Measurements from ENCODE around the gene RASGEF1B.

RASGEF1B gene

GRCh38 chr4:81471588-81472280 lies at the start of gene RASGEF1B:
Gene RASGEF1B, minus strand, starts transcription at chr4:81471907. Its CDS starts 12,399 bp downstream, at chr4:81459508.
- DNase-seq (ENCODE audit: low read depth in 1 of 2, low spot score in 1 of 2): peak; percentile 79 to 95

DNA sequence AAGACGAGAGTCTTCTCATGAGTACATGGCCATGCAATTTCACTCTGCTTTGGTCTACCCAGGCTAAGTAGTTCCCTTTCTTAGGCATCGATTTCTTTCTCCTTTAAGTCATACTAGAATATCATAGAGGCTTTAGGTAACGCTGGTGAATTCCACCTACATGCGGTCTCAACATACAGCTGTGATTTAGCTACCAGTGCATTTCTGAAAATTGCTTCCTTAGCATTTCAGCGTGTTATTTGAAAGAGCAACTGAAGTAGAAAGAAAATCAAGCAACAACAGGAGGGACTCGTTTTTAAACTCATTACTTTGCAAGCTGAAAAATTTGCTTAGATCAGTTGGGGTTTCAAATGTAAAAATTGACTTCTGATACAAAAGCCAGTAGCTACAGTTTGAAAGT lies 48.1 kb upstream of the RASGEF1B start:
- DNase-seq (ENCODE audit: low read depth in 1 of 2, low spot score in 1 of 2): no peak

DNA sequence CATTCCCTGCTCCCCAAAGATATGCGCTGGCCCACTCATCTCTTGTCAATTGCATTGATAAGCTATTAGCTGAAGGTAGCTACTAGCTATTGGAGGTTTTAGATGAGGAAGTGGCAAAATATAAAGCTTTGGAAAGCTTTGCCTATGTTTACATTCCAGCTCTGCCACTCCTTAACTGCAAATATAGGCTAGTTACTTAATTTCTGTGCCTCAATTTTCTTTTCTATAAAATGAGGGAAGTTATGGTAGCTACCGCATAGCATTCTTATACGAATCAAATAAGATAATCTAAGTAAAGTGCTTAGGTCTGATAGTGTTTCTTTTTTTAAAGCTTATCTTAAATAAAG lies 47.7 kb upstream of the RASGEF1B start:
- DNase-seq (ENCODE audit: low read depth in 1 of 2, low spot score in 1 of 2): no peak

- no peak for DNase-seq (ENCODE audit: low read depth in 1 of 2, low spot score in 1 of 2)
Observed at GRCh38 chr4:81518762-81519426, 47.2 kb upstream of the RASGEF1B start.

DNA sequence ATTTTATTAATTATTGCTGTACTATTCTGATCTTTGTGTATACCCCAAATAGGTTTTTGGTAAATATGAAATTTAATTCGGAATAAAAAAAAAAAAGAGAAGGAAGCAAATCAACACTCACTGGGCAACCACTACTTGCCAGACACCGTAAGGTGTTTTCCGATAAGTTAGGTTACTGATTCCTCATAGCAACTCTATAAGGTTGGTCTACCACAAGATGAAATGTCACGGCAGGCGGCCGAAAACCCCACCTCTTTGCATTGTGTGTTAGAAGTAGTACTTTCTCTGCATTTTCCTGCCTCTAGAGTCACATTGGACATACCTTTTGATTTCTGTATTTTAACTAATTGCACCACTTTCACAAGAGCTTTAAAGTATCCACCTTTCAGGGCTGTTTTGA lies 44.5 kb upstream of the RASGEF1B start:
- DNase-seq (ENCODE audit: low read depth in 1 of 2, low spot score in 1 of 2): no peak

DNA sequence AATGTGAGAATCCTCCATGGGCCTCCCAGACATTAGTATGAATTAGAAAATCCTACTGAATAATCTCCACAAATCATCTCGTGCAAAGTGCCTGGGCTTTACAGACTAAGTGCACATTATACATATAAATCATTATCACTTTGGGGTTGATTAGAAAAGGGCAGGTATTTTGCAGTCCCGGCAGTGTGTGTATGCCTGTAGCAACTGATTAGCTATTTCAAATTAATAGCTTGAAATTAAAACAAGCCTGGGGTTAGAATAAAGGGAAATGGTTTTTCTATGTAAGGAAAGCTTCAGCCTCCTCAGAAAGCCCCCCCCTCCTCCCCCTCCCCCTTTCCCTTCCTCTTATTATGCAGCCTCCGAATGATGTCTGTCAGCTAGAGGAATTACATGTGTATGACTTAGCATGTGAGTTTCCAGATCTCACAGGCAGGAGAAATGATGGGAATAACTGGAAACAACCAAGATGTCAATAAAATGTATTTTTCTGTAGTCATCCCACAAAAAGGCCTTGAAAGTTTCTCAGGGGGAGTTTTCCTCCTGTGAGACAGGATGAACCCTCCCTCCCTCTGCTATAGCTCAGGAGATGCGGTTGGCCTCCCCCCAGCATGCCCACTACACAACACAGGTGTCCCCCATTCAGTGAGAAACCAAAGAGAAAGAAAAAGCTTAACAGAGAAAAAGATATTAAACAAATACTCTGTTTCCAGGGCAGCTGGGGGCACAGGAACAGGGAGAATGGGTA lies 41.2 kb upstream of the RASGEF1B start:
- DNase-seq (ENCODE audit: low read depth in 1 of 2, low spot score in 1 of 2): no peak

- no peak for DNase-seq (ENCODE audit: low read depth in 1 of 2, low spot score in 1 of 2)
Observed at GRCh38 chr4:81512001-81512756, 40.5 kb upstream of the RASGEF1B start.

DNA sequence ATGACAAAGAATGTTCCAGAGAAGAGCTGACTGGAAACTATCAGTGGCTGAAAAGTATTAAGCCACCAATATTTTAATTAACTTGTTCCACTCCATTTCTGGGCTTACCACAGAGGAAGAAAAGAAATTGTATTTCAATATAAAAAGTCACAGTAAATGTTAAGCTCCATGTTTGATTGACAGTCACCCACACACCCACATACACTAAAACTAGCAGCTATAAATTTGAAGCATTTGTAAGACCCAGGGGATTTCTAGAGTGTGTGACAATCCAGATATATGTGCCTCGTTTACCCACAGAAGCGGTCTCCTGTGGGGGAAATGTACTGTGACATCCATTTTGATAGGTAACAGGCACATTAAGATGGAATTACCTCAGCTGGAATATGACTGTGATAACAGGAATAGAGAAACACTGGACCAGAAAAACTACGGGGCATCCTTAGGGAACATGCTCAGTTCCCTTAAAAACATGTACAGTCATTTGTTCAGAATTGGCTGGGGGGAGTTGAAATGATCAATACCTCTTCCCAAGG lies 39.0 kb upstream of the RASGEF1B start:
- no peak for DNase-seq (ENCODE audit: low read depth in 1 of 2, low spot score in 1 of 2)

DNA sequence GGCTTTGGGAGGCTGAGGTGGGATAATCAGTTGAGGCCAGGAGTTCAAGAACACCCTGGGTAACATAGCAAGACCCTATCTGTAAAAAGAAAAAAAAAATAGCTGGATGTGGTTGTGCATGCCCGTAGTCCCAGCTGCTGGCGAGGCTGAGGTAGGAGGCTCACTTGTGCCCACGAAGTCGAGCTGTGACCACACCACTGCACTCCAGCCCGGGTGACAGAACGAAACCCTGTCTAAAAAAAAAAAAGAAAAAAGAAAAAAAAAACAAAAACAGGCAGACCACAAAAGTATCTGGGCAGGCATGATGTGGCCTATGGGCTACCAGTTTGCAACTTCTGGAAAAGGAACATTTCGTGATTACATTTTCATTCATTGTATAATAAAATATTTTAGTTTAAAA lies 38.1 kb upstream of the RASGEF1B start:
- DNase-seq (ENCODE audit: low read depth in 1 of 2, low spot score in 1 of 2): no peak

GRCh38 chr4:81509191-81509590 lies 37.5 kb upstream of the RASGEF1B start:
- DNase-seq (ENCODE audit: low read depth in 1 of 2, low spot score in 1 of 2): no peak

DNA sequence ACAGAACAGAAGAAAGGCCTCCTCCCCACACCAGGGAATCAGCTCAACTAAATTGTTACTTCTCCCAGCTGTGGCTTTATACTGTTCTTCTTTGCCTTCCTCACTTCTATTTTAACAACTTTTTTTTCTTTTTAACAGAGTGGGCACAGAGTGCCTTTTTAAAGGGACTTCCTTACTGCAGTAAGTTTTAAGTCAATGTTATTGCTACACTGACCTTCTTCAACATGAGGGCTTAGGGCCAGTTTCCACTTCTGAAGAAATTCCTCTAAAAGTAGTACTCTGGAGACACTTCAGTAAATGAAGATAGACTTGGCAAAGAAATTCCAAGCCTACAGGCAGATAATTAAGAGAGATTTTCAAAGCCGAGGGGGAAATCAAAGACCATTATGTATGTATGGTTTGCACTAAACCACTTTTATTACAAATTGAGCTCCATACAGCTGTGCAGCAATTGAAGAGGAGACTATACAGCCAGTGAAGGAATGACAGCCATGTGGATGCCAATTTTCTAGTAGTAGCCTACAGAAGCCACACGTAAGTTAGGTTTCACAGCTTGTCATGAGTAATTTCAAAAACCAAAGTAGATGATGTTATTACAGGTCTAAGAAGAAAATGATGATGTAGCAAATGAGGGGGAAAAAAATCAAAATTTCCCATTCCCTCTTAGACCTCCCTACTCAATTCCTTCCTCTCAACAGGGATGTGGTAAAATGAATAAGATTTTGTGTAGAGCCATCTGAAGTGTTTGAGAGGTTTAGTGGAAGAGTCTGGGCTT lies 36.9 kb upstream of the RASGEF1B start:
- no peak for DNase-seq (ENCODE audit: low read depth in 1 of 2, low spot score in 1 of 2)

DNA sequence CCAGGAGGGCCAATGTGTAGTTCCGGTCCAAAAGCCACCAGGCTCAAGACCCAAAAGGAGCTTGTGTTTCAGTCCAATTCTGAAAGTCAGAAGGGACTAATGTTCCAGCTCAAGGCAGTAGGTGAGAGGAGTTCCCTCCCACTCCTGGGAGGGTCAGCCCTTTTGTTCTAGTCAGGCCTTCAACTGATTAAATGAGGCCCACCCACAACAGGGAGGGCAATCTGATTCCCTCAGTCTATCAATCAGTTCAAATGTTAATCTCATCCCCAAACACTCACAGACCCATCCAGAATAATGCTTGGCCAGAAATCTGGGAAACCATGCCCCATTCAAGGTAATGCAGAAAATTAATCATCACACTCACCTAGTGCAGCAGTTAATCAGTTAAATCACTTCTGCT lies 35.8 kb upstream of the RASGEF1B start:
- no peak for DNase-seq (ENCODE audit: low read depth in 1 of 2, low spot score in 1 of 2)

GRCh38 chr4:81506731-81507130 lies 35.0 kb upstream of the RASGEF1B start:
- no peak for DNase-seq (ENCODE audit: low read depth in 1 of 2, low spot score in 1 of 2)

- DNase-seq (ENCODE audit: low read depth in 1 of 2, low spot score in 1 of 2): no peak
Observed at GRCh38 chr4:81505726-81506125, 34.0 kb upstream of the RASGEF1B start.

GRCh38 chr4:81505004-81505598 lies 33.4 kb upstream of the RASGEF1B start:
- DNase-seq (ENCODE audit: low read depth in 1 of 2, low spot score in 1 of 2): peak in 1 of 2 donors; percentile 32

DNA sequence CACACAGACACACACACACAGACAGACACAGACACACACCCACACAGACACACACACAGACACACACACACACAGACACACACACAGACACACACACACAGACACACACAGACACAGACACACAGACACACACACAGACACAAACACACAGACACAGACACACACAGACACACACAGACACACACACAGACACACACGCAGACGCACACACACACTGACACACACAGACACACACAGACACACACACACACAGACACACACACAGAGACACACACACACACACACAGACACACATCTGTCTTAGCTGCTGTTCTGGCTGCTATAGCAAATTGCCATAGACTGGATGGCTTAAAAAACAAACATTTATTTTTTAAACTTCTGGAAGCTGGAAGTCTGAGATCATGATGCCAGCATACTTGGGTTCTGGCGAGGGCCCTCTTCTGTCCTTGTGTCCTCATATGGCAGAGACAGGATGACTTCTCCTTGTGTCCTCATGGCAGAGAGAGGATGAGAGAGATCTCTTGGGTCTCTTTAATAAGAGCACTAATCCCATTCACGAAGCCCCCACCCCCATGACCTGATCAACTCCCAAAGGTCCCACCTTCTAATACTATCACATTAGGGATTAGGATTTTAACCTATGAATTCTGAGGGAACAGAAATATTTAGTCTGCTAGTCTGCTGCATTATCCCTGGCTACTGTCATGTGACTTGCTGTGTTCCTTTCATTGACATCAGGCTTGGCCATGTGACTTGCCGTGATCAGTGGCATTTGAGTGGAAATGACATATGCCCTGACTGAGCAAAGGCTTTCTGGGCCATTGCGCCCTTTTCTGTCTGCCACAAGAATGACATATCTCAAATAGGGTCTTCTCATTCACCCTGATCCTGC lies 32.7 kb upstream of the RASGEF1B start:
- no peak for DNase-seq (ENCODE audit: low read depth in 1 of 2, low spot score in 1 of 2)

DNA sequence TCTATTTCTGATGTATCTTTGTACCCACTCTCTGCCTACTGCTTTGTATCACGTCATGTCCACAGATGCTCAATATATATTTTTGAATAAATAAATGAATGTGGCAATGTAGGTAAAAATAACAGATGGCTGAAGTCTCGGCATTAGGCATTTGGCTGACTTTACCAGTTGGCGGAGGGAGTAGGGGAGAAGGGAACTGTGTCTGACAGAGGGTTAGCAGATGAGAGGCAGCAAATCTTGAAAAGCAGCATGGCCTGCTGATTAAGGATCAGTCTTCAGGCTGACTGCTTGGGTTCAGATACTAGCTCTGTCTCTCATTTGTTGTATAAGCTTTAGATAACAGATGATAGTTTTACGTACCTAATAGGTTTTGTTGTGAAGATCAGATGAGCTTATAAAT lies 31.9 kb upstream of the RASGEF1B start:
- no peak for DNase-seq (ENCODE audit: low read depth in 1 of 2, low spot score in 1 of 2)

DNA sequence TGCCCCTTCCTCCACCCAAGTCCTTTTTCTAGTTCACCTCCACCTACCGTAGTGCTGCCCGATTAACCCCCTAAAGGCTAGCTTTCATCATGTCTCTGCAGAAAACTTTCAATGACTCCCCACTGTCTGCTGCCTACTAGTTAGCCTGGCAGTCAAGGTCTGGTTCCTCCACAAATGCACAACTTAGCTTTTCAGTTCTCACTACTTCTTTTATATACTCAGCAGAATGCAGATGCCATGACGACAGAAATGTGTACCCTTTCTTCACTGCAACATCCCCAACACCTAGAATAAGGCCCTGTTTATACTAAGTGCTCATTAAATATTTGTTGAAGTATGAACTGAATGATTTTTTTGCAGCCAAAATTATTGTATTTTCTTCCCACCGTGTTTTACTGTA lies 30.9 kb upstream of the RASGEF1B start:
- no peak for DNase-seq (ENCODE audit: low read depth in 1 of 2, low spot score in 1 of 2)

- DNase-seq (ENCODE audit: low read depth in 1 of 2, low spot score in 1 of 2): no peak
Observed at GRCh38 chr4:81499840-81500239, 28.1 kb upstream of the RASGEF1B start.

All from activated T-helper 1 cell treated with anti-CD3 and anti-CD28 coated beads, Interleukin-2, amount 50 U/mL, for 16 hours (primary cell).